ENCODE measurements around the gene NEURL1B. TPM values are rescaled to one million over a fixed set of nuclear protein-coding genes. Genes with fewer than 3 reads are reported as not detected.

NEURL1B gene
- total RNA-seq, 4 donors from 2014 or later, result 8.7 to 18.8 (median 15.1) TPM

GRCh38 chr5:172683264-172683644 is 42.2 kb downstream of the NEURL1B start:
- Histone ChIP-seq H3K4me3 (no peak overlapping the region), H3K9me3 (no peaks in the 10 kb centered on the region), H3K36me3 (no peaks in the 10 kb centered on the region), H3K4me1 (peaks cover 0 to 10% of the 10 kb centered on the region in 2 donors), H3K27me3 (no peaks in the 10 kb centered on the region), H3K27ac (peak overlapping the region in 1 of 4 donors; percentile 22)
- in situ Hi-C loops (cut with MboI; ENCODE audit: low sequenced_read_pairs in 4 of 4), result no loop called here
- TF ChIP-seq CTCF (IDR thresholded peaks at IDR 0.05 in 4 of 5, conservative IDR thresholded peaks at IDR 0.05 in 1 of 5), result no peak
- no peak for TF ChIP-seq POLR2A (IDR thresholded peaks at IDR 0.05)
- DNase-seq (no peak), ATAC-seq (no peak)
- intact Hi-C loops (cut with DNase I; ENCODE audit: low total_unique reads), result no loop called here

- H3K9me3 ChIP-seq, result no peaks in the 10 kb centered on the region
- H3K36me3 ChIP-seq, result no peaks in the 10 kb centered on the region
- intact Hi-C loops (cut with DNase I; ENCODE audit: low total_unique reads) (no loop called here), in situ Hi-C loops (cut with MboI; ENCODE audit: low sequenced_read_pairs in 4 of 4) (no loop called here)
- no peaks in the 10 kb centered on the region for H3K27me3 ChIP-seq
- DNase-seq (no peak), ATAC-seq (no peak)
- peaks cover 0 to 14% of the 10 kb centered on the region in 2 donors for H3K4me1 ChIP-seq
- peak overlapping the region in 2 of 4 donors; percentile 76 to 77 for H3K27ac ChIP-seq
- H3K4me3 ChIP-seq, result no peak overlapping the region
- TF ChIP-seq CTCF (IDR thresholded peaks at IDR 0.05 in 4 of 5, conservative IDR thresholded peaks at IDR 0.05 in 1 of 5), result no peak
- TF ChIP-seq POLR2A (IDR thresholded peaks at IDR 0.05), result no peak
Observed at GRCh38 chr5:172683645-172684471, 42.8 kb downstream of the NEURL1B start.

GRCh38 chr5:172685091-172685490 is 44.0 kb downstream of the NEURL1B start:
- in situ Hi-C loops (cut with MboI; ENCODE audit: low sequenced_read_pairs in 4 of 4) (no loop called here), intact Hi-C loops (cut with DNase I; ENCODE audit: low total_unique reads) (no loop called here)
- ATAC-seq (no peak), DNase-seq (no peak)
- no peaks in the 10 kb centered on the region for H3K9me3 ChIP-seq
- H3K4me3 ChIP-seq, result no peak overlapping the region
- no peaks in the 10 kb centered on the region for H3K36me3 ChIP-seq
- H3K4me1 ChIP-seq, result peaks cover 0 to 13% of the 10 kb centered on the region in 2 donors
- no peaks in the 10 kb centered on the region for H3K27me3 ChIP-seq
- TF ChIP-seq POLR2A (IDR thresholded peaks at IDR 0.05) (no peak), CTCF (IDR thresholded peaks at IDR 0.05 in 4 of 5, conservative IDR thresholded peaks at IDR 0.05 in 1 of 5) (no peak)
- H3K27ac ChIP-seq, result peak overlapping the region in 2 of 4 donors; percentile 76 to 77

- Histone ChIP-seq H3K27ac (peak overlapping the region in 3 of 4 donors; percentile 70 to 77 (median 76)), H3K4me1 (peaks cover 0 to 11% of the 10 kb centered on the region in 2 donors), H3K4me3 (no peak overlapping the region), H3K36me3 (no peaks in the 10 kb centered on the region), H3K9me3 (no peaks in the 10 kb centered on the region), H3K27me3 (no peaks in the 10 kb centered on the region)
- in situ Hi-C loops (cut with MboI; ENCODE audit: low sequenced_read_pairs in 4 of 4), result no loop called here
- DNase-seq, result no peak
- intact Hi-C loops (cut with DNase I; ENCODE audit: low total_unique reads), result no loop called here
- ATAC-seq, result peak; percentile 35 to 38
- no peak for TF ChIP-seq CTCF (IDR thresholded peaks at IDR 0.05 in 4 of 5, conservative IDR thresholded peaks at IDR 0.05 in 1 of 5)
- no peak for TF ChIP-seq POLR2A (IDR thresholded peaks at IDR 0.05)
Observed at GRCh38 chr5:172686111-172686510, 45.0 kb downstream of the NEURL1B start.

All from gastrocnemius medialis (tissue), 4 donors.